ENCODE measurements around the gene ABCG1. TPM values are rescaled to one million over a fixed set of nuclear protein-coding genes. Genes with fewer than 3 reads are reported as not detected.

Gene ABCG1
- total and polyA plus RNA-seq, 4 donors: 11.5 to 65.0 (median 35.0) TPM

GRCh38 chr21:42293649-42294272 is 74.8 kb downstream of the ABCG1 start:
- Histone ChIP-seq H3K27ac (ENCODE audit: low read depth in 1 of 2, low read length in 1 of 2) (no peak overlapping the region), H3K36me3 (ENCODE audit: control insufficient read depth in 4 of 4, insufficient read depth in 4 of 4, low read length in 4 of 4) (peaks cover 0 to 48% (median 9%) of the 10 kb centered on the region in 4 donors), H3K27me3 (ENCODE audit: control insufficient read depth in 3 of 3, insufficient read depth in 3 of 3, low read length in 2 of 3) (no peaks in the 10 kb centered on the region), H3K4me3 (no peak overlapping the region), H3K9me3 (ENCODE audit: control insufficient read depth in 4 of 4, insufficient read depth in 3 of 4, low read length in 3 of 4) (peaks cover 0 to 4% (median 1%) of the 10 kb centered on the region in 4 donors), H3K9ac (ENCODE audit: insufficient read depth in 1 of 2, low read length in 2 of 2) (no peak overlapping the region), H3K4me1 (ENCODE audit: control insufficient read depth in 5 of 5, insufficient read depth in 5 of 5, low read length in 5 of 5) (no peaks in the 10 kb centered on the region)
- WGBS, 2 donors: 93 to 97% methylated on average over 16 to 17 of the region's 17 CpGs
- no peak for TF ChIP-seq CTCF (IDR thresholded peaks at IDR 0.05; ENCODE audit: control extremely low read depth, extremely low read depth)
- no peak for DNase-seq
- no peak for ATAC-seq (ENCODE audit: insufficient read depth, low FRiP score)

DNA sequence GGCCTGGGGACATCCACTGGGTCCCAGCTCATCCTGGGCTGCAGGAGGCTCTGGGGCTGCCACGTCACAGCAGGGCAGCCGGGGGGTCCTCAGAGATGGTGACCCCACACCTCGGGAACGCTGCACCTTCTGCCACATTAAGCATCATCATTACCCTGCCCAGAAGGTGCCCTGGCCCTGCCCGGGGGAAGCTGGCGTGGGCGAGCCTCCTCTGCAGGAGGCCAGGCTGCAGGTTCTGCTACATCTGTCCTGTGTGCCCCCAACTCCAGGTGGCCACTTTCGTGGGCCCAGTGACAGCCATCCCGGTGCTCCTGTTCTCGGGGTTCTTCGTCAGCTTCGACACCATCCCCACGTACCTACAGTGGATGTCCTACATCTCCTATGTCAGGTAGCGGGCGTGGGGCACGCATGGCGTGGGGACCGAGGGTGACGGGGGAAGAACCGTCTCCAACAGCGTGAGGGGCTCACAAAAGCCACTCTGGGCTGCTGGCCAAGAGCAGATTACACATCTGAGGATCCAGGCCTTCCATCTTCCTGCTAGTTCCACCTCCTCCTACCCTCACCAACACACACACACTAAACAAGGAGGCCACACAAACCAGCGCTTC is 75.4 kb downstream of the ABCG1 start:
- 90 to 94% methylated on average over 22 of the region's 22 CpGs for WGBS, 2 donors
- no peak overlapping the region for H3K4me3 ChIP-seq
- H3K27me3 ChIP-seq (ENCODE audit: control insufficient read depth in 3 of 3, insufficient read depth in 3 of 3, low read length in 2 of 3): no peaks in the 10 kb centered on the region
- peaks cover 0 to 48% (median 9%) of the 10 kb centered on the region in 4 donors for H3K36me3 ChIP-seq (ENCODE audit: control insufficient read depth in 4 of 4, insufficient read depth in 4 of 4, low read length in 4 of 4)
- H3K9me3 ChIP-seq (ENCODE audit: control insufficient read depth in 4 of 4, insufficient read depth in 3 of 4, low read length in 3 of 4): peaks cover 0 to 4% (median 1%) of the 10 kb centered on the region in 4 donors
- no peak for ATAC-seq (ENCODE audit: insufficient read depth, low FRiP score)
- DNase-seq: no peak
- H3K9ac ChIP-seq (ENCODE audit: insufficient read depth in 1 of 2, low read length in 2 of 2): no peak overlapping the region
- H3K4me1 ChIP-seq (ENCODE audit: control insufficient read depth in 5 of 5, insufficient read depth in 5 of 5, low read length in 5 of 5): peaks cover 0 to under 1% (median 0%) of the 10 kb centered on the region in 5 donors
- no peak for TF ChIP-seq CTCF (IDR thresholded peaks at IDR 0.05; ENCODE audit: control extremely low read depth, extremely low read depth)
- H3K27ac ChIP-seq (ENCODE audit: low read depth in 1 of 2, low read length in 1 of 2): no peak overlapping the region

- peaks cover 0 to 4% (median 0%) of the 10 kb centered on the region in 3 donors for H3K27me3 ChIP-seq (ENCODE audit: control insufficient read depth in 3 of 3, insufficient read depth in 3 of 3, low read length in 2 of 3)
- DNase-seq: no peak
- H3K9me3 ChIP-seq (ENCODE audit: control insufficient read depth in 4 of 4, insufficient read depth in 3 of 4, low read length in 3 of 4): peaks cover 0 to 4% (median 1%) of the 10 kb centered on the region in 4 donors
- 84 to 90% methylated on average over 15 of the region's 15 CpGs for WGBS, 2 donors
- H3K4me3 ChIP-seq: no peak overlapping the region
- H3K4me1 ChIP-seq (ENCODE audit: control insufficient read depth in 5 of 5, insufficient read depth in 5 of 5, low read length in 5 of 5): peaks cover 0 to 8% (median 0%) of the 10 kb centered on the region in 5 donors
- peaks cover 0 to 42% (median 9%) of the 10 kb centered on the region in 4 donors for H3K36me3 ChIP-seq (ENCODE audit: control insufficient read depth in 4 of 4, insufficient read depth in 4 of 4, low read length in 4 of 4)
- no peak overlapping the region for H3K9ac ChIP-seq (ENCODE audit: insufficient read depth in 1 of 2, low read length in 2 of 2)
- no peak overlapping the region for H3K27ac ChIP-seq (ENCODE audit: low read depth in 1 of 2, low read length in 1 of 2)
- ATAC-seq (ENCODE audit: insufficient read depth, low FRiP score): no peak
- TF ChIP-seq CTCF (IDR thresholded peaks at IDR 0.05; ENCODE audit: control extremely low read depth, extremely low read depth): no peak
Observed at GRCh38 chr21:42295845-42296244, 76.9 kb downstream of the ABCG1 start.
